Immature natural killer cell (primary cell): ENCODE measurements around the gene LPCAT2. TPM values are rescaled to one million over a fixed set of nuclear protein-coding genes. Genes with fewer than 3 reads are reported as not detected.

Experiments used
- DNase-seq, 3 donors: peaks; one replicate each; pipeline ENCODE4 v3.0.0; 2022; ENCODE audit warnings: mixed read lengths in 1 of 3
- H3K27ac Mint-ChIP-seq, 6 donors: one replicate each; pipeline ENCODE4 v1.8.0; 2020; ENCODE audit warnings: mixed read lengths in 6 of 6, mild to moderate bottlenecking in 5 of 6, inconsistent platforms in 4 of 6, moderate library complexity in 3 of 6
- H3K27me3 Mint-ChIP-seq, 3 donors: one replicate each; pipeline ENCODE4 v1.8.0; 2020 to 2021; ENCODE audit warnings: low read depth in 3 of 3, mild to moderate bottlenecking in 3 of 3, mixed read lengths in 3 of 3, moderate library complexity in 3 of 3, inconsistent platforms in 1 of 3
- H3K36me3 Mint-ChIP-seq, 3 donors: one replicate each; pipeline ENCODE4 v1.8.0; 2020; ENCODE audit warnings: mixed read lengths in 3 of 3, inconsistent platforms in 2 of 3, mild to moderate bottlenecking in 2 of 3
- H3K4me1 Mint-ChIP-seq, 2 donors: one replicate each; pipeline ENCODE4 v1.8.0; 2020; ENCODE audit warnings: inconsistent platforms in 2 of 2, mild to moderate bottlenecking in 2 of 2, mixed read lengths in 2 of 2, moderate library complexity in 1 of 2
- H3K4me3 Mint-ChIP-seq, 5 donors: one replicate each; pipeline ENCODE4 v1.8.0; 2020; ENCODE audit warnings: mild to moderate bottlenecking in 5 of 5, mixed read lengths in 5 of 5, inconsistent platforms in 3 of 5, moderate library complexity in 3 of 5
- H3K9me3 Mint-ChIP-seq, 6 donors: one replicate each; pipeline ENCODE4 v1.8.0; 2020; ENCODE audit warnings: mild to moderate bottlenecking in 6 of 6, mixed read lengths in 6 of 6, inconsistent platforms in 4 of 6, moderate library complexity in 3 of 6
- polyA plus RNA-seq, 3 donors: library from polyadenylated mRNA; unstranded; fragments of 300-500 nt; fragmentation: Illumina TruSeq; gene quantifications; one replicate each; pipeline ENCODE4 v1.2.3, GENCODE V29; 2021

The LPCAT2 gene
- polyA plus RNA-seq, 3 donors from 2014 or later, result 0.72 to 3.3 (median 2.6) TPM

DNA sequence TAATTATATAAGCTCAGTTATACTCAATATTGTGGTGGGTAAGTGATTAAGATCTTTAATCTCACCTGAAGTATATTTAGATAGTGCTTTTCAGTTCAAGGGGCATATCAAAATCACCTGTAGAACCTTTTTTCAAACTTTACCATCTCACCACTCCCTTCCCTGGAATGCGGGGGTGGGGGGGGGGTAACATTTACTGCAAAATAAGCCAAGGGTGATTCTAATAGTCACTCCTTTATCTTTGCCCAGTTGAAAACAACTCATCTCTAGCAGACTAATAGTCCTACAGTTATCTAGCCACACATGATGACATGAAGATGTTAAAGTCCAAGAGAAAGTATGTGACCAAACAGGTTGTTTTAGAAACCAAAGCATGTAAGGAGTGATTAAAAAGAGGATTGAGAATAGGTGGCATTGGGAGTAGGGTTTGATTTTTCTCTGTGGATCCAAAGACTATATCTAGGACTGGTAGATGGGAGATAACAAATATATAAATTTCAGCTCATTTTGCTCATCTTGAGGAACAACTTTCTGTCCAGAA is 21.5 kb downstream of the LPCAT2 start:
- Mint-ChIP-seq H3K9me3 (no peaks in the 10 kb centered on the region), H3K36me3 (no peaks in the 10 kb centered on the region), H3K4me1 (no peaks in the 10 kb centered on the region), H3K4me3 (no peak overlapping the region), H3K27ac (no peak overlapping the region), H3K27me3 (peaks cover 0 to 2% (median 2%) of the 10 kb centered on the region in 3 donors)
- no peak for DNase-seq

DNA sequence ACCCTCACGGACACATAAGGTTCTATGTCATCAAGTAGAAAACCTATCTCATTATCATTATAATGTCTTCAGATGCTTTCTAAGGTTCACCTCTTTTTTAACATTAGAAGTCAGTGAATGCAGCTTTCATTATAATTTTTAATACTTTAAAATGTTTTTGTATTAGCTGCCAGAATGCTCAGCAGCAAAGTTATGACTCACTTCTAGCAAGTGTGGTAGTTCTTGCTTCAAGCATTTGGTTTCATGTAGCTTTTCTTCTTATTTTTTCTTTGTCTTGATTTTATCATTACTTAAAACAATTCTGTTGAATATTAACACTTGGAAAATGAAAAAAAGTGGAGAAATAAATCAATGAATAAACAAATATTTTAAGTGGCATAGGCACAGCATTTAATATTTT is 23.4 kb downstream of the LPCAT2 start:
- no peaks in the 10 kb centered on the region for H3K9me3 Mint-ChIP-seq
- no peak for DNase-seq
- H3K27me3 Mint-ChIP-seq, result peaks cover 0 to 2% (median 2%) of the 10 kb centered on the region in 3 donors
- no peak overlapping the region for H3K4me3 Mint-ChIP-seq
- no peak overlapping the region for H3K27ac Mint-ChIP-seq
- no peaks in the 10 kb centered on the region for H3K36me3 Mint-ChIP-seq
- no peaks in the 10 kb centered on the region for H3K4me1 Mint-ChIP-seq

DNA sequence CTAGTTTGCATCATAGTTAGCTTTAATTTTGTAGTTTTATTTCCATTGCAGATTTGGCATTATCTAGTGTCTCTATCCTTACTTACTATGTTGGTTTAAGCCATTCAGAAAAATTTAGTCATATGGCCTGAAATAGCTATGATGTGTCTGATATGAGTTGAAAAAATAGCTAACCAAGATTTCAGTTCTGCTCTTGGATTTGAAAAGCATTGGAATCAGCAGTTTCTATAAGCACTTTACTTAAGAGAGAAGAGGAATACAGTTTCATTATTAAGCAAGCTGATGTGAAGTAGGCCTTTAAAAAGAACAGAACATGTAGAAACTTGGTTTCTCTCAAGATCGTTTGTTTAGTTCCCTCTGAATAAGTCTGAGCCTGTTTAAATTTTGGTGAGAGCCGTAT is 25.9 kb downstream of the LPCAT2 start:
- peaks cover 0 to 2% (median 0%) of the 10 kb centered on the region in 3 donors for H3K27me3 Mint-ChIP-seq
- H3K9me3 Mint-ChIP-seq, result no peaks in the 10 kb centered on the region
- H3K27ac Mint-ChIP-seq, result no peak overlapping the region
- no peaks in the 10 kb centered on the region for H3K4me1 Mint-ChIP-seq
- no peak overlapping the region for H3K4me3 Mint-ChIP-seq
- DNase-seq, result no peak
- no peaks in the 10 kb centered on the region for H3K36me3 Mint-ChIP-seq

DNA sequence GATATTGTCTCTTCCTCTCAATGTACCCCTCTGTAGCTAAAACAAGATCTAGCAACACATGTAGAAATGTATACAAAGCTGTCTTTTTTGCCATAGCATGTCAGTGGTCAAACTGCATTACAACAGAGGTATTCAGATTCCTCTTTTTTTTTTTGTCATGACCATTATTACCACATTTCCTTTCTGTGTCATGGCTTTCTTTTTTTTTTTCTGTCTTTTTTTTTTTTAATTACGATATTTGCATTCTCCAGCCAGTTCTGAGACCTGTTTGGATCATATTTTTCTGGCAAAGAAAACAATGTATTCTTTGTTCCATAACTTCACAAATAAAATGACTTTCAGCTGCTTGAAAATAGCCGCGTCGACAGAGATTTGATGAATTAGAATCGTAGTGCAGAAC is 30.2 kb downstream of the LPCAT2 start:
- Mint-ChIP-seq H3K27me3 (no peaks in the 10 kb centered on the region), H3K4me1 (no peaks in the 10 kb centered on the region), H3K9me3 (no peaks in the 10 kb centered on the region), H3K4me3 (no peak overlapping the region), H3K36me3 (no peaks in the 10 kb centered on the region), H3K27ac (no peak overlapping the region)
- DNase-seq, result no peak

DNA sequence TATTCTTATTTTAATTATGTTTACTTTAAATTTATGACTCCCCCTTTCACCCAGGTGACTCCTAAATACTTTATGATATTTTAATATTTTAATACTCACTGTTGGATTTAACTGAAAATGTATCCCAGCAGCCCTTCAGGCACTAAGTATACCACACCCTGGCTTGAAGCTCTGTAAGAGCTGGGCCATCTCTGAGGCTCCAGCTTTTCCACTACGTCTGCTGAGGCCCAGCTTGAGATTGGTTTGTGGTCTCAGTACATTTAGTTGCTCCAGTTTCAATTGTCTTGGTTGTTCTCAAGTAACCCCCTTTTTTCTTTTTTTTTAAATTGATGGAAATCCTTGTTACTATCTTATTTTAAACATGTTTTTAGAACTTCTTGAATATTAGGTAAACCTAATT is 30.6 kb downstream of the LPCAT2 start:
- no peak overlapping the region for H3K27ac Mint-ChIP-seq
- H3K9me3 Mint-ChIP-seq, result no peaks in the 10 kb centered on the region
- DNase-seq, result no peak
- H3K4me3 Mint-ChIP-seq, result no peak overlapping the region
- H3K4me1 Mint-ChIP-seq, result no peaks in the 10 kb centered on the region
- H3K27me3 Mint-ChIP-seq, result no peaks in the 10 kb centered on the region
- no peaks in the 10 kb centered on the region for H3K36me3 Mint-ChIP-seq

DNA sequence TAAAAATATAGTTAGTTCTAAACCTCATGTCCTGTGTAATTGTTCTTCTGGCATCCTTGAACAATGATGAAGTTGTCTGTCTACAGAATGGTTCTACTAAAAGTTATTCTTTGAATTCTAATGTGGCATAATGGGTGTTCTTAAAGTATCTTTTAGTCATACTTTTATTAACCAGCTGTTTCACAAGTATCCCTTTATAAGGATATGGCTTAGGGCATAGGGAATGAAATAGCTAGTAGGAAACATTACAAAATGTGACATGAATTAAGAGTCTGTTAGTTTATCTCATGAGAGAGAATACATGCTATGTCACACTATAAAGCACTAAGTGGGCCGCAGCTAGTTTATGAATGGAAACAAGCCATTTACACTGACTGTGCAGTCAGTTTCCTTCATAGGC is 31.3 kb downstream of the LPCAT2 start:
- Mint-ChIP-seq H3K4me1 (no peaks in the 10 kb centered on the region), H3K9me3 (no peaks in the 10 kb centered on the region), H3K27ac (no peak overlapping the region), H3K27me3 (peaks cover 0 to 1% (median 0%) of the 10 kb centered on the region in 3 donors), H3K36me3 (no peaks in the 10 kb centered on the region), H3K4me3 (no peak overlapping the region)
- no peak for DNase-seq

DNA sequence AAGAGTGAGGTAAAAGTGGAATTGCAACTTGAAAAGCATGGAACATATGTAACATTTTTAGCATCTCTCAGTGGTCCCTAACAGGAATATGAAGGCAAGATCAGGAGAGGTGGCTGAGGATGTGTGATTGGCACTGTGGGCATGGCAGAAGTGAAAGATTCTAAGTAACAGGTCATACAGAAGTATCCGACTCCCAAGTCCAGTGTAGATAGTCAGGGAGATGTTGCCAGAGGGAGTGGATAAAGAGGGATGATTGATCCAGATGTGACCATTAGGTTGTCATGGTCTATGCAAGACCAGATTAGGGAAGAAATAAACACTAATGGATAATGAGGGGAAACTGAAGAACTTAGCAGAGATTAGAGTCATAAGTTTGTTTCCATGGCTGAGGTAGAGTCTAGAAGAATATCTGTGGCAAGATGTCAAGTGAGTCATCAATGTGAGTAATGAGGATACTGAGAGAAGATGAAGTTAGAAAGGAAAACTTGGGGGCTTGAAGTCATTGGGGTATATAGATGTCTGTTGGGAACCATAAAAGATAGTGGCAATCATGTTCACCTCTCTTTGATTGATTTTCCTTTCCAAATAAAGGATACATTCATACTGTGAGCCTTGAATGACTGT is 33.7 kb downstream of the LPCAT2 start:
- no peaks in the 10 kb centered on the region for H3K36me3 Mint-ChIP-seq
- no peak overlapping the region for H3K27ac Mint-ChIP-seq
- H3K4me3 Mint-ChIP-seq, result no peak overlapping the region
- DNase-seq, result no peak
- H3K9me3 Mint-ChIP-seq, result no peaks in the 10 kb centered on the region
- H3K4me1 Mint-ChIP-seq, result no peaks in the 10 kb centered on the region
- H3K27me3 Mint-ChIP-seq, result peaks cover 0 to 3% (median 0%) of the 10 kb centered on the region in 3 donors

DNA sequence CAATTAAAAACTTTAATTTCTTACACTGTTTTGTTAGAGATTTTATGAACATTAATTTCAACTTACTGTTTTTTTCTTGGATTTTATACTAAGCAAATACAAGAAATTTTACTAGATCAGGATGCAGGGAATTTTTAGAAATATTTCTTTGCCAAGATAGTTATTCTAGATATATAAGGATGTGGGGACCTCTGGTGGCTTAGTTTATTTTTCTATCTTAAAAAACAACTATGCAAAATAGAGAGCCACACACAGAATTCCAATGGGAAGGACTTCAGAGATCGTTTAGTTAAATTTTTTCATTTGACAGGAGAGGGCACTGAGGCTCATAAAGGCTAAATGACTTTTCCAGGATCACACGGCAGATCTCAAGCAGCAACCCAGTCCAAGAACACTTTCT is 34.6 kb downstream of the LPCAT2 start:
- H3K4me1 Mint-ChIP-seq, result no peaks in the 10 kb centered on the region
- H3K27me3 Mint-ChIP-seq, result peaks cover 0 to 3% (median 0%) of the 10 kb centered on the region in 3 donors
- no peaks in the 10 kb centered on the region for H3K36me3 Mint-ChIP-seq
- DNase-seq, result no peak
- no peak overlapping the region for H3K4me3 Mint-ChIP-seq
- no peaks in the 10 kb centered on the region for H3K9me3 Mint-ChIP-seq
- H3K27ac Mint-ChIP-seq, result no peak overlapping the region

DNA sequence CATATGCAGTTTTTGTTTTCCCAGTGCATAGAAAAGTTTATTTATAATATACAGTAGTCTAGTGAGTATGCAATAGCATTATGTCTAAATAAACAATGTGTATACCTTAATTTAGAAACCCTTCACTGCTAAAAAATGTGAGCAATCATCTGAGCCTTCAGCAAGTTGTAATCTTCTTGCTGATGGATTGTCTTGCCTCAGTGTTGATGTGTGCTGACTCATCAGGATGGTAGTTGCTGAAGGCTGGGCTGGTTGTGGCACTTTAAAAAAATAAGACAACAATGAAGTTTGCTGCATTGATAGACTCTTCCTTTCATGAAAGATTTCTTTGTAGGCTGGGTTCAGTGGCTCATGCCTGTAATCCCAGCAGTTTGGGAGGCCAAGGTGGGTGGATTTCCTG is 43.7 kb downstream of the LPCAT2 start:
- H3K36me3 Mint-ChIP-seq, result no peaks in the 10 kb centered on the region

DNA sequence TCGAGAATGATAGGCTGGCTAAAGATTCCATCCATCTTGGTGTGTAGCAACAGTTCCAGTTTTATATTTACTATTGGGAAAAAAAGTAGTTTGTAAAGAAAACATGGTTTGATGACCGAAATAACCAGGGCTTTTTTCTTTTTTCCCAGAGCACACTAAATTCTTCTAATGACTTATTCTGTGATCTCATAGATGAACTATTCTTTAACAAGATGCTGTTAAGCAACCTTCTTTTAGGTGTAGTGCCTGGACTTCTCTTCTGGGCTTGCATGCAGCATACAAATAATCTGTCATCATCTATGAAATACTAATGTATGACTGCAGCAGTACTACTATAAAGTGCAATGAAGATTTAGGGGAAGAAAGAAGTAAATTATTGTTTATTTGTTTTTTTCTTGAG is 46.6 kb downstream of the LPCAT2 start:
- DNase-seq, result no peak
- no peaks in the 10 kb centered on the region for H3K36me3 Mint-ChIP-seq

More for the DNA sequence above, 43.7 kb downstream of the LPCAT2 start:
- DNase-seq, result no peak
- H3K4me3 Mint-ChIP-seq, result no peak overlapping the region
- no peaks in the 10 kb centered on the region for H3K9me3 Mint-ChIP-seq
- H3K27me3 Mint-ChIP-seq, result peaks cover 1 to 8% (median 4%) of the 10 kb centered on the region in 3 donors
- no peak overlapping the region for H3K27ac Mint-ChIP-seq
- no peaks in the 10 kb centered on the region for H3K4me1 Mint-ChIP-seq

DNA sequence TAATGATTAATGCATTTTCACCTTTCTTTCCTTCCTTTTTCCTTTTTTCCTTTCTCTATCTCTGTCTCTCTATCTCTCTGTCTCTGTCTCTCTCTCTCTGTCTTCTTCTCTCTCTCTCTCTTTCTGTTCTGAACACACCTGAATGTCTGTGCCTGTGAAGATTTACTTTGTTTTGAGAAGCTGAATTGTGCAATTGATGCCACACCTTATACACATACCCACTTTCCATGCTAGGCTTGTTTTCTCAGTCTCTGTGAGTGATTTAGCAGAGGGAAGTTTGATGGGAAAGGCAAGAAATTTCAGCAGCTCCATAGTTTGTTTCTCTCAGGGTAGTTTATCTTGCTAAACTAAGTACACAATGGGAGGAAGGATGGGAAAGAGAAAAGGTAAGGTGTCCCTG is 48.3 kb downstream of the LPCAT2 start:
- H3K36me3 Mint-ChIP-seq, result no peaks in the 10 kb centered on the region
- peaks cover 0 to 2% (median 0%) of the 10 kb centered on the region in 6 donors for H3K9me3 Mint-ChIP-seq
- H3K27ac Mint-ChIP-seq, result no peak overlapping the region
- H3K4me3 Mint-ChIP-seq, result no peak overlapping the region
- H3K27me3 Mint-ChIP-seq, result peaks cover 4 to 5% (median 4%) of the 10 kb centered on the region in 3 donors
- DNase-seq, result no peak
- no peaks in the 10 kb centered on the region for H3K4me1 Mint-ChIP-seq

More for the DNA sequence above, 46.6 kb downstream of the LPCAT2 start:
- no peak overlapping the region for H3K4me3 Mint-ChIP-seq
- no peak overlapping the region for H3K27ac Mint-ChIP-seq
- peaks cover 0 to 2% (median 0%) of the 10 kb centered on the region in 6 donors for H3K9me3 Mint-ChIP-seq
- peaks cover 4 to 5% (median 4%) of the 10 kb centered on the region in 3 donors for H3K27me3 Mint-ChIP-seq
- H3K4me1 Mint-ChIP-seq, result no peaks in the 10 kb centered on the region

DNA sequence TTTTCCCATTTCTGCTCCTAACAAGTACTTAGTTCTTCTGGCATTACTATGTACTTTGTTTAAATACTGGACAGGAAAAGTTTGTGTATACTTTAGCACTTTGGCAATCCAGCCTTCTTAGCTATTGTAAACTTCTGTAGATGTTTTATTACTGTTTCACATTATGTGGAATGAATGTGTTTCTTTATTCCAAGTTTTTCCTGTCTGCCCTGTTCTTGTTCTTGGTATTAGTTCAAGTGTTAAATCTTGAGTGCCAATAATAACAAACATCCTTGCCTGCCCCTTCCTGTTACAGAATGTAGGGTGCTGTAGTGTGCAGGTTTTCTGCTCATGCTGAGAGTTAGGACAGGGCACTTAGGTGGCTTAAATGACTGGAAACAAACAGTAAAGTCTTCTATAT is 50.4 kb downstream of the LPCAT2 start:
- H3K27ac Mint-ChIP-seq, result no peak overlapping the region
- peaks cover 3 to 6% (median 4%) of the 10 kb centered on the region in 3 donors for H3K27me3 Mint-ChIP-seq
- DNase-seq, result no peak
- H3K4me3 Mint-ChIP-seq, result no peak overlapping the region
- no peaks in the 10 kb centered on the region for H3K4me1 Mint-ChIP-seq
- H3K36me3 Mint-ChIP-seq, result no peaks in the 10 kb centered on the region
- H3K9me3 Mint-ChIP-seq, result peaks cover 0 to 2% (median 0%) of the 10 kb centered on the region in 6 donors

DNA sequence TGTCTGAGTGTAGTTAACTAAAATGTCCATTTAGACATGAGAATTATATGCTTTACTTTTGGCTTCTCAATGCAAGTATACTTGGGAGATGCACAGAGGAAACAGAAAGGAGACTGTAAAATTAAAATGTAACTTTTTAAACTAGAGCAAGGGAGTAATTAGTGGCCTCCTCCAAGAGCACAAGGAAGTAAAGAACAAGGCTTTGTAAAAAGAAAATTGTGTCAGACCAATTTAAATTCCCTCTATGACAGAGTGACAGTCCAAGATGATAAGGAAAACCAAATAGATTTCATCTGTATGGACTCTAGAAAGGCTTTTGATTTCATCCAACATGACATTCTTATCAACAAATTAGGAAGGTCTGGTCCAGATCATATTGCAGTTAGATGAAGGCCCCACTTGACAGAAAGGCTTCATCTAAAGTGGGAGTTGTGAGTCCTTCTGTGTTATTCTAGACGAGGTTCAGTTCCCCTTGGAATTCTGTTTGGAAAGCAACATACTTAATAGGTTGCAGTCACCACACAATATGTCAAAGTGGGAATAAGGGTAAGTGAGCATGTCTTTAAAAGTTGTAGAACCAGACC is 51.2 kb downstream of the LPCAT2 start:
- H3K4me3 Mint-ChIP-seq, result no peak overlapping the region
- H3K36me3 Mint-ChIP-seq, result no peaks in the 10 kb centered on the region
- no peak overlapping the region for H3K27ac Mint-ChIP-seq
- no peak for DNase-seq
- no peaks in the 10 kb centered on the region for H3K4me1 Mint-ChIP-seq
- peaks cover 0 to 2% (median 0%) of the 10 kb centered on the region in 6 donors for H3K9me3 Mint-ChIP-seq
- H3K27me3 Mint-ChIP-seq, result peaks cover 3 to 6% (median 4%) of the 10 kb centered on the region in 3 donors

DNA sequence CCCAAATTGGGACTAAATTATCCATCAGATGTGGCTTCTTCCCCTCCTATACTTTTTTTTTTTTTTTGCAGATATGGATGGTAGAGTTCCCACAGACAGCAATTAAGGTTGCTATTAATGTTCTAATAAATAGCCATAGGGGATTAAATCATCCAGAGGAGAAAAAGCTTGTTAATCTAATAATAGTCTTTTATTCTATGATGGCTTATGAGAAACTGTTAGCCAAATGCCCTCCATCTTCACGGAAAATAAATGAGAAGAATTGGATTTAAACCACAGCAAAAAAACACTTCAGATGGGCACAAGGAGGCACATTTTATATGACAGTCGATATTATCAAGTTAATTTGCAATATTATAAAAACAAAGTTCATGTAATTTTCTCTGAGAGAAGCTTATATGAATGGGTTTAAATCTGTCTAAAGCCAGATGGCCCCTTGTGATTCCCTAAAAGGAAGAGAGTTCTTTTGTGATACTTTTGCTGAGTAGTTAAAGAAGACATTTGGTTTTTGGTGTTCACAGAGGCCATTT is 52.5 kb downstream of the LPCAT2 start:
- no peaks in the 10 kb centered on the region for H3K36me3 Mint-ChIP-seq
- no peak overlapping the region for H3K27ac Mint-ChIP-seq
- no peak overlapping the region for H3K4me3 Mint-ChIP-seq
- peaks cover 0 to 6% (median 3%) of the 10 kb centered on the region in 3 donors for H3K27me3 Mint-ChIP-seq
- H3K9me3 Mint-ChIP-seq, result peaks cover 0 to 2% (median 0%) of the 10 kb centered on the region in 6 donors
- no peaks in the 10 kb centered on the region for H3K4me1 Mint-ChIP-seq
- DNase-seq, result no peak
